Measurements from ENCODE around the gene PCP4.

PCP4 gene

DNA sequence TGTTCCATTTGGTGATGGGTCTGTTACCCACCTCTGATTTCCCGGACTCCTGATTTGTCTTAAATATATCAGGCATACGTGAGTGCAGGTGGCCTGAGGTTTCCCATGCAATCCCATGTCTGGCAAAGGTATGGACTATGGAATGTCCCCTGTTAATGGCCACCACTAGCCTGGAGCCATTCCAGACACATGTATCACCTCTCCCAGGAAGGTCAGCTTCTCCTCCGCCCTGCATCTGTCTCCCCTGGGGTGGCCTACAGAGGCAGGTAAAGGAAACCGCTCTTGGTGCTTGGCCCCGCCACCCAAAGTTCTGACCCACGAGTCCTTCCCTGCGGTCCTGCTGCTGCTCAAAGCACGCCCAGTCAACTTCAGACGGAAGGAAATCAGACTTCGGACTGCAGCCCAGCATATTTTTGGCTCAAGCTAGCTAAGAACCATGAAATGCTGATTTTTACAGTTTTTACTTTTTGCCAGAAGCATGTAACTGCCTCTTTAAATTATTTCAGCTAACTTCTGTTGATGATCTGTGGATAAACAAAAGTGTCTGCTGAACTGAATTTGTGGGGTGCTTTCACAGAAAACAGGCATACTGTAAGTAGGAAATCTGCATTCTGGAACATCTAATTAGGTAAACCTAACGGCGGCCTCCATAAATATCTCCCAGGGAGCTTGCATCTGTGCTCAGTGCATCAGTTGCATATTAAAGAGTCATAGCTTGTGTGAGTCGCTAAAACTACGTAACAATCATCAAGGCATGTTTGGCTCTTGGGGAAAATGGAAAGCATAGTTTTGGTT lies 105.9 kb downstream of the PCP4 start:
- DNase-seq (ENCODE audit: low spot score): no peak

DNA sequence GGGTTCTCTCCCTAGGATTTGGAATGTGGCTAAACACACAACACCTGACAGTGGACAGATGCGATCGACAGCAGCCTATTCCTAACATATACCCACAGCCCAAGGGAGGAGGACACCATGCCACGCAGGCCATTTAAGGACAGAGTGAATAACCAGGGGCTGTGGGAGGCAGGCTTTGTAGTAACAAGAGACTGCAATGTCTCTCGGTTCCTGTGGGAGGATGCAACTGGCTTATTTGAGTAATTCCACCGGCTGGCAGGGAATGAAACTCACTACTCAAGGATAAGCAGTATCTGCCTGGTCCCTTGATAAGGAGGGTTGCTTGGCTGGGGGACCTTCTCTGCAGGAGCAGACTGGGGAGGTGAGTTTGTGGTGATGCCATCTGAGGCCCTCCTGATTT lies 109.6 kb downstream of the PCP4 start:
- no peak for DNase-seq (ENCODE audit: low spot score)
